Measurements from ENCODE around the gene PRKACB.
A peak's percentile ranks its signal among the peaks of the same experiment; 100 is the strongest.
"Not testable (repeated sequence)": the region's sequence is repeated elsewhere in the genome, so short reads cannot be mapped to it uniquely, and the experiment has no call there.

Gene PRKACB

DNA sequence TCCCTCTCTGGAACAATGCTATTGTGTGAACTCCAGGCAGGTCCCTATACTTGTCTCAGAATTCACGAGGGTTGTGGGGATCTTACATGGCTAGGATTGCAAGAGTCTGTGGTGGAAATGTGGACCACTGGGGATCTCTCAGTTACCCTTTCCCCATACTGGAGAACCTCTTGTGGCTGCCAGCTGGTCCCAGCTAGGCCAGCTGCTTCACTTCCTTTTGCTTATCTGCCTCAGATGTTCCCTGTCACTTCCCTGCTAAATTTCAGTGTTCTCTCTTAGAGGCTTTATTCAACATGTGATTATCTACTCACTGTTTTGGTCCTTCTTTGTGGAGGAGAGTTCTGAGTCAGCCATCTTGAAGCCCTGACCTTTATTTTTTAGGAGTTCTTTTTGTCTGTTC is 81.6 kb downstream of the PRKACB start:
- Histone ChIP-seq H3K27me3 (ENCODE audit: control insufficient read depth, low read length) (no peaks in the 10 kb centered on the region), H3K4me2 (ENCODE audit: low read length) (no peak overlapping the region), H3K9me2 (replicated peaks; ENCODE audit: control insufficient read depth, low read length) (no peaks in the 10 kb centered on the region), H3K4me1 (ENCODE audit: control insufficient read depth, low read length) (no peaks in the 10 kb centered on the region), H3K27ac (ENCODE audit: low read depth, low read length) (no peak overlapping the region), H4K20me1 (ENCODE audit: control insufficient read depth, insufficient read depth, low read depth, low read length) (no peaks in the 10 kb centered on the region), H3K79me2 (ENCODE audit: control insufficient read depth, low read length) (peaks cover 9% of the 10 kb centered on the region), H3F3A (ENCODE audit: control insufficient read depth, insufficient read depth) (no peaks in the 10 kb centered on the region), H3K36me3 (ENCODE audit: control insufficient read depth, low read length) (peaks cover 43% of the 10 kb centered on the region), H3K4me3 (ENCODE audit: low read length) (no peak overlapping the region), H3K9me3 (ENCODE audit: control insufficient read depth, insufficient read depth, low read length) (peaks cover 1% of the 10 kb centered on the region; the same call in 1 of the 2 replicates)
- TF ChIP-seq EZH2phosphoT487 (IDR thresholded peaks at IDR 0.05; ENCODE audit: borderline replicate concordance, low read length), result no peak
- TF ChIP-seq, protein P1, sequence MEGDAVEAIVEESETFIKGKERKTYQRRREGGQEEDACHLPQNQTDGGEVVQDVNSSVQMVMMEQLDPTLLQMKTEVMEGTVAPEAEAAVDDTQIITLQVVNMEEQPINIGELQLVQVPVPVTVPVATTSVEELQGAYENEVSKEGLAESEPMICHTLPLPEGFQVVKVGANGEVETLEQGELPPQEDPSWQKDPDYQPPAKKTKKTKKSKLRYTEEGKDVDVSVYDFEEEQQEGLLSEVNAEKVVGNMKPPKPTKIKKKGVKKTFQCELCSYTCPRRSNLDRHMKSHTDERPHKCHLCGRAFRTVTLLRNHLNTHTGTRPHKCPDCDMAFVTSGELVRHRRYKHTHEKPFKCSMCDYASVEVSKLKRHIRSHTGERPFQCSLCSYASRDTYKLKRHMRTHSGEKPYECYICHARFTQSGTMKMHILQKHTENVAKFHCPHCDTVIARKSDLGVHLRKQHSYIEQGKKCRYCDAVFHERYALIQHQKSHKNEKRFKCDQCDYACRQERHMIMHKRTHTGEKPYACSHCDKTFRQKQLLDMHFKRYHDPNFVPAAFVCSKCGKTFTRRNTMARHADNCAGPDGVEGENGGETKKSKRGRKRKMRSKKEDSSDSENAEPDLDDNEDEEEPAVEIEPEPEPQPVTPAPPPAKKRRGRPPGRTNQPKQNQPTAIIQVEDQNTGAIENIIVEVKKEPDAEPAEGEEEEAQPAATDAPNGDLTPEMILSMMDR (IDR thresholded peaks at IDR 0.05; ENCODE audit: low read depth, low read length, poor library complexity, severe bottlenecking), result no peak

DNA sequence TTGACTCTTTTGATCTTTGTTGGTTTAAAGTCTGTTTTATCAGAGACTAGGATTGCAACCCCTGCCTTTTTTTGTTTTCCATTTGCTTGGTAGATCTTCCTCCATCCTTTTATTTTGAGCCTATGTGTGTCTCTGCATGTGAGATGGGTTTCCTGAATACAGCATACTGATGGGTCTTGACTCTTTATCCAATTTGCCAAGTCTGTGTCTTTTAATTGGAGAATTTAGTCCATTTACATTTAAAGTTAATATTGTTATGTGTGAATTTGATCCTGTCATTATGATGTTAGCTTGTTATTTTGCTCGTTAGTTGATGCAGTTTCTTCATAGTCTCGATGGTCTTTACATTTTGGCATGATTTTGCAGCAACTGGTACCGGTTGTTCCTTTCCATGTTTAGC is 88.6 kb downstream of the PRKACB start:
- not testable (repeated sequence) for H3K79me2 ChIP-seq (ENCODE audit: control insufficient read depth, low read length); H3K27me3 ChIP-seq (ENCODE audit: control insufficient read depth, low read length); H3K9me3 ChIP-seq (ENCODE audit: control insufficient read depth, insufficient read depth, low read length); H3F3A ChIP-seq (ENCODE audit: control insufficient read depth, insufficient read depth); H3K4me3 ChIP-seq (ENCODE audit: low read length); H4K20me1 ChIP-seq (ENCODE audit: control insufficient read depth, insufficient read depth, low read depth, low read length); H3K4me2 ChIP-seq (ENCODE audit: low read length); H3K9me2 ChIP-seq (replicated peaks; ENCODE audit: control insufficient read depth, low read length); H3K27ac ChIP-seq (ENCODE audit: low read depth, low read length)
- Histone ChIP-seq H3K4me1 (ENCODE audit: control insufficient read depth, low read length) (peaks cover 19% of the 10 kb centered on the region), H3K36me3 (ENCODE audit: control insufficient read depth, low read length) (peaks cover 28% of the 10 kb centered on the region)

DNA sequence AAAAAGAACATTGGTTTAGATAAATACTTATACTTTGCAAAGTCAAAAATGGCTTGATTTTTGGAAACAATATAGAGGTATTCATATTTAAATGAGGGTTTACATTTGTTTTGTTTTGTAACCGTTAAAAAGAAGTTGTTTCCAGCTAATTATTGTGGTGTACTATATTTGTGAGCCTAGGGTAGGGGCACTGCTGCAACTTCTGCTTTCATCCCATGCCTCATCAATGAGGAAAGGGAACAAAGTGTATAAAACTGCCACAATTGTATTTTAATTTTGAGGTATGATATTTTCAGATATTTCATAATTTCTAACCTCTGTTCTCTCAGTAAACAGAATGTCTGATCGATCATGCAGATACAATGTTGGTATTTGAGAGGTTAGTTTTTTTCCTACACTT is 92.2 kb downstream of the PRKACB start:
- Histone ChIP-seq H3K9me2 (replicated peaks; ENCODE audit: control insufficient read depth, low read length) (no peaks in the 10 kb centered on the region), H3K27ac (ENCODE audit: low read depth, low read length) (peak overlapping the region; percentile 12), H3F3A (ENCODE audit: control insufficient read depth, insufficient read depth) (no peaks in the 10 kb centered on the region), H3K36me3 (ENCODE audit: control insufficient read depth, low read length) (peaks cover 43% of the 10 kb centered on the region), H3K79me2 (ENCODE audit: control insufficient read depth, low read length) (no peaks in the 10 kb centered on the region), H3K27me3 (ENCODE audit: control insufficient read depth, low read length) (no peaks in the 10 kb centered on the region), H3K9me3 (ENCODE audit: control insufficient read depth, insufficient read depth, low read length) (no peaks in the 10 kb centered on the region), H3K4me1 (ENCODE audit: control insufficient read depth, low read length) (peaks cover 19% of the 10 kb centered on the region), H3K4me2 (ENCODE audit: low read length) (peak overlapping the region; percentile 32; the same call in 1 of the 2 replicates), H4K20me1 (ENCODE audit: control insufficient read depth, insufficient read depth, low read depth, low read length) (no peaks in the 10 kb centered on the region), H3K4me3 (ENCODE audit: low read length) (no peak overlapping the region)
- no peak for TF ChIP-seq EZH2phosphoT487 (IDR thresholded peaks at IDR 0.05; ENCODE audit: borderline replicate concordance, low read length)
- TF ChIP-seq, protein P1 (IDR thresholded peaks at IDR 0.05; ENCODE audit: low read depth, low read length, poor library complexity, severe bottlenecking), result no peak

DNA sequence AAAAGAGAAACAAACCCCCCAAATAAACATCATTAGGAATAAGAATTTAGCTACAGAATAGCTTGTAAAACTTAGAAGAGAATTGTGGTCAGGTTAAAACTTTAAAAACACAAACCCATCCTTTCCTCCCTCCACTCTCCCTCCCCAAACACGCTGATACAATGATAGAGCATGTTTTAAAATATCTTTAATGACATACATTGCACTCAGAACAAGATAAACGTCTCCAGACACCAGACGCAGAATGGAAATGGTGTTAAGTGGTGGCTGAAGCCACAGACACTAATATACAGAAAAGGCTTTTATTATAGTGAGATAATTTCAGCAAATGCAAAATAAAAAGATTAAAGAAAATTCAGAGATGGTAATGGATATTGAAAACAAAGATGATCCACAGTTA is 98.6 kb downstream of the PRKACB start:
- H3K79me2 ChIP-seq (ENCODE audit: control insufficient read depth, low read length), result no peaks in the 10 kb centered on the region
- no peaks in the 10 kb centered on the region for H3K27me3 ChIP-seq (ENCODE audit: control insufficient read depth, low read length)
- TF ChIP-seq EZH2phosphoT487 (IDR thresholded peaks at IDR 0.05; ENCODE audit: borderline replicate concordance, low read length), result no peak
- TF ChIP-seq, protein P1 (IDR thresholded peaks at IDR 0.05; ENCODE audit: low read depth, low read length, poor library complexity, severe bottlenecking), result no peak
- H3K4me3 ChIP-seq (ENCODE audit: low read length), result no peak overlapping the region
- H3K9me3 ChIP-seq (ENCODE audit: control insufficient read depth, insufficient read depth, low read length), result no peaks in the 10 kb centered on the region
- H4K20me1 ChIP-seq (ENCODE audit: control insufficient read depth, insufficient read depth, low read depth, low read length), result no peaks in the 10 kb centered on the region
- H3K27ac ChIP-seq (ENCODE audit: low read depth, low read length), result peak overlapping the region; percentile 29
- peak overlapping the region; percentile 17; the same call in 1 of the 2 replicates for H3K4me2 ChIP-seq (ENCODE audit: low read length)
- H3K4me1 ChIP-seq (ENCODE audit: control insufficient read depth, low read length), result peaks cover 15% of the 10 kb centered on the region
- H3K9me2 ChIP-seq (replicated peaks; ENCODE audit: control insufficient read depth, low read length), result no peaks in the 10 kb centered on the region
- peaks cover 20% of the 10 kb centered on the region for H3K36me3 ChIP-seq (ENCODE audit: control insufficient read depth, low read length)
- 0 out of 2 replicates have a peak, but pooled peaks cover 3% of the 10 kb centered on the region for H3F3A ChIP-seq (ENCODE audit: control insufficient read depth, insufficient read depth)

Measured in DOHH2 (cell line).